WTC11 (cell line): Measurements from ENCODE around the gene SYNC.

ENCODE experiments used
- NFYB ChIP-seq: sonication (generic); formaldehyde crosslinking; conservative IDR thresholded peaks from 2 replicates; pipeline ENCODE4 v1.8.0; 2022; ENCODE audit warnings: low read depth, missing genetic modification reagents
- NR1H2 ChIP-seq: sonication (generic); formaldehyde crosslinking; IDR thresholded peaks from 2 replicates; pipeline ENCODE4 v1.9.0; 2021; ENCODE audit warnings: mild to moderate bottlenecking, moderate library complexity, missing genetic modification reagents
- SP1 ChIP-seq: sonication (generic); formaldehyde crosslinking; conservative IDR thresholded peaks from 2 replicates; pipeline ENCODE4 v1.8.1; 2022; ENCODE audit warnings: missing genetic modification reagents
- ZNF317 ChIP-seq: sonication (generic); formaldehyde crosslinking; IDR thresholded peaks from 2 replicates; pipeline ENCODE4 v1.8.1; 2023; ENCODE audit warnings: low read depth, mild to moderate bottlenecking, moderate library complexity, missing genetic modification reagents, borderline replicate concordance
- TF ChIP-seq, protein P1 (sequence below): sonication (generic); formaldehyde crosslinking; IDR thresholded peaks from 2 replicates; pipeline ENCODE4 v1.8.0; 2022; ENCODE audit warnings: mild to moderate bottlenecking, missing genetic modification reagents
- TF ChIP-seq, protein P2 (sequence below): sonication (generic); formaldehyde crosslinking; IDR thresholded peaks from 2 replicates; pipeline ENCODE4 v1.8.0; 2023; ENCODE audit warnings: missing genetic modification reagents, mild to moderate bottlenecking, borderline replicate concordance
- TF ChIP-seq, protein P3 (sequence below): sonication (generic); formaldehyde crosslinking; conservative IDR thresholded peaks from 2 replicates; pipeline ENCODE4 v1.8.1; 2022; ENCODE audit warnings: mild to moderate bottlenecking, missing genetic modification reagents
- TF ChIP-seq, protein P4 (sequence below): sonication (generic); formaldehyde crosslinking; IDR thresholded peaks from 2 replicates; pipeline ENCODE4 v1.8.1; 2022; ENCODE audit warnings: missing genetic modification reagents, borderline replicate concordance
- TF ChIP-seq, protein P5 (sequence below): sonication (generic); formaldehyde crosslinking; IDR thresholded peaks from 2 replicates; pipeline ENCODE4 v1.8.1; 2022; ENCODE audit warnings: mild to moderate bottlenecking, missing genetic modification reagents, moderate library complexity, borderline replicate concordance
- TF ChIP-seq, protein P6 (sequence below): fragments of 250-450 bp; sonication (Bioruptor Pico); IDR thresholded peaks from 2 replicates; pipeline ENCODE4 v2.1.2; 2022; ENCODE audit warnings: mild to moderate bottlenecking, moderate library complexity

DNA sequence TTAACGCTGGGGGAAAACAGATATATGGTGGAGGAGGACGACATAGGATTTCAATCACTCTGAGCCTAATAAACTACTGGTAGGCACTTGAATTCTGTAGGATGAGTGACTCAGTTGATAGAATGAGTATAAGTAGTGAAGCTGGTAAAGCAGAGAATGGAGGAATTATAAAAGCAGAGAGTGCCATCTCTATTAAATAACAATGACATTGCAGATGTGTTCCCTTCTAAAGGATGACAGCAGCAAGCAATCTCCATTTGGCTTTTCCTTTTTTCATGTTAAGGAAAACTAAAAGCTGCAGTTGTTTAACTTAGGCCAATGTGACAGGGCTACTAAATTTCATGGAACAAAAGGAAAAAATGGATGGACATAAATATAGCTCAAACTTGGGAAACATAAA is 69.7 kb downstream of the SYNC start:
- TF ChIP-seq, protein P1, sequence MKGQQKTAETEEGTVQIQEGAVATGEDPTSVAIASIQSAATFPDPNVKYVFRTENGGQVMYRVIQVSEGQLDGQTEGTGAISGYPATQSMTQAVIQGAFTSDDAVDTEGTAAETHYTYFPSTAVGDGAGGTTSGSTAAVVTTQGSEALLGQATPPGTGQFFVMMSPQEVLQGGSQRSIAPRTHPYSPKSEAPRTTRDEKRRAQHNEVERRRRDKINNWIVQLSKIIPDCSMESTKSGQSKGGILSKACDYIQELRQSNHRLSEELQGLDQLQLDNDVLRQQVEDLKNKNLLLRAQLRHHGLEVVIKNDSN (CRISPR knock-in tag), result no peak
- TF ChIP-seq, protein P2, sequence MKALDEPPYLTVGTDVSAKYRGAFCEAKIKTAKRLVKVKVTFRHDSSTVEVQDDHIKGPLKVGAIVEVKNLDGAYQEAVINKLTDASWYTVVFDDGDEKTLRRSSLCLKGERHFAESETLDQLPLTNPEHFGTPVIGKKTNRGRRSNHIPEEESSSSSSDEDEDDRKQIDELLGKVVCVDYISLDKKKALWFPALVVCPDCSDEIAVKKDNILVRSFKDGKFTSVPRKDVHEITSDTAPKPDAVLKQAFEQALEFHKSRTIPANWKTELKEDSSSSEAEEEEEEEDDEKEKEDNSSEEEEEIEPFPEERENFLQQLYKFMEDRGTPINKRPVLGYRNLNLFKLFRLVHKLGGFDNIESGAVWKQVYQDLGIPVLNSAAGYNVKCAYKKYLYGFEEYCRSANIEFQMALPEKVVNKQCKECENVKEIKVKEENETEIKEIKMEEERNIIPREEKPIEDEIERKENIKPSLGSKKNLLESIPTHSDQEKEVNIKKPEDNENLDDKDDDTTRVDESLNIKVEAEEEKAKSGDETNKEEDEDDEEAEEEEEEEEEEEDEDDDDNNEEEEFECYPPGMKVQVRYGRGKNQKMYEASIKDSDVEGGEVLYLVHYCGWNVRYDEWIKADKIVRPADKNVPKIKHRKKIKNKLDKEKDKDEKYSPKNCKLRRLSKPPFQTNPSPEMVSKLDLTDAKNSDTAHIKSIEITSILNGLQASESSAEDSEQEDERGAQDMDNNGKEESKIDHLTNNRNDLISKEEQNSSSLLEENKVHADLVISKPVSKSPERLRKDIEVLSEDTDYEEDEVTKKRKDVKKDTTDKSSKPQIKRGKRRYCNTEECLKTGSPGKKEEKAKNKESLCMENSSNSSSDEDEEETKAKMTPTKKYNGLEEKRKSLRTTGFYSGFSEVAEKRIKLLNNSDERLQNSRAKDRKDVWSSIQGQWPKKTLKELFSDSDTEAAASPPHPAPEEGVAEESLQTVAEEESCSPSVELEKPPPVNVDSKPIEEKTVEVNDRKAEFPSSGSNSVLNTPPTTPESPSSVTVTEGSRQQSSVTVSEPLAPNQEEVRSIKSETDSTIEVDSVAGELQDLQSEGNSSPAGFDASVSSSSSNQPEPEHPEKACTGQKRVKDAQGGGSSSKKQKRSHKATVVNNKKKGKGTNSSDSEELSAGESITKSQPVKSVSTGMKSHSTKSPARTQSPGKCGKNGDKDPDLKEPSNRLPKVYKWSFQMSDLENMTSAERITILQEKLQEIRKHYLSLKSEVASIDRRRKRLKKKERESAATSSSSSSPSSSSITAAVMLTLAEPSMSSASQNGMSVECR (CRISPR knock-in tag), result no peak
- TF ChIP-seq, protein P3, sequence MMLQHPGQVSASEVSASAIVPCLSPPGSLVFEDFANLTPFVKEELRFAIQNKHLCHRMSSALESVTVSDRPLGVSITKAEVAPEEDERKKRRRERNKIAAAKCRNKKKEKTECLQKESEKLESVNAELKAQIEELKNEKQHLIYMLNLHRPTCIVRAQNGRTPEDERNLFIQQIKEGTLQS (CRISPR knock-in tag), result no peak
- TF ChIP-seq ZNF317 (CRISPR knock-in tag), result no peak
- TF ChIP-seq, protein P4, sequence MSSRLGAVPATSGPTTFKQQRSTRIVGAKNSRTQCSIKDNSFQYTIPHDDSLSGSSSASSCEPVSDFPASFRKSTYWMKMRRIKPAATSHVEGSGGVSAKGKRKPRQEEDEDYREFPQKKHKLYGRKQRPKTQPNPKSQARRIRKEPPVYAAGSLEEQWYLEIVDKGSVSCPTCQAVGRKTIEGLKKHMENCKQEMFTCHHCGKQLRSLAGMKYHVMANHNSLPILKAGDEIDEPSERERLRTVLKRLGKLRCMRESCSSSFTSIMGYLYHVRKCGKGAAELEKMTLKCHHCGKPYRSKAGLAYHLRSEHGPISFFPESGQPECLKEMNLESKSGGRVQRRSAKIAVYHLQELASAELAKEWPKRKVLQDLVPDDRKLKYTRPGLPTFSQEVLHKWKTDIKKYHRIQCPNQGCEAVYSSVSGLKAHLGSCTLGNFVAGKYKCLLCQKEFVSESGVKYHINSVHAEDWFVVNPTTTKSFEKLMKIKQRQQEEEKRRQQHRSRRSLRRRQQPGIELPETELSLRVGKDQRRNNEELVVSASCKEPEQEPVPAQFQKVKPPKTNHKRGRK, result no peak
- TF ChIP-seq, protein P5, sequence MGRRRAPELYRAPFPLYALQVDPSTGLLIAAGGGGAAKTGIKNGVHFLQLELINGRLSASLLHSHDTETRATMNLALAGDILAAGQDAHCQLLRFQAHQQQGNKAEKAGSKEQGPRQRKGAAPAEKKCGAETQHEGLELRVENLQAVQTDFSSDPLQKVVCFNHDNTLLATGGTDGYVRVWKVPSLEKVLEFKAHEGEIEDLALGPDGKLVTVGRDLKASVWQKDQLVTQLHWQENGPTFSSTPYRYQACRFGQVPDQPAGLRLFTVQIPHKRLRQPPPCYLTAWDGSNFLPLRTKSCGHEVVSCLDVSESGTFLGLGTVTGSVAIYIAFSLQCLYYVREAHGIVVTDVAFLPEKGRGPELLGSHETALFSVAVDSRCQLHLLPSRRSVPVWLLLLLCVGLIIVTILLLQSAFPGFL (CRISPR knock-in tag), result no peak
- TF ChIP-seq, protein P6, sequence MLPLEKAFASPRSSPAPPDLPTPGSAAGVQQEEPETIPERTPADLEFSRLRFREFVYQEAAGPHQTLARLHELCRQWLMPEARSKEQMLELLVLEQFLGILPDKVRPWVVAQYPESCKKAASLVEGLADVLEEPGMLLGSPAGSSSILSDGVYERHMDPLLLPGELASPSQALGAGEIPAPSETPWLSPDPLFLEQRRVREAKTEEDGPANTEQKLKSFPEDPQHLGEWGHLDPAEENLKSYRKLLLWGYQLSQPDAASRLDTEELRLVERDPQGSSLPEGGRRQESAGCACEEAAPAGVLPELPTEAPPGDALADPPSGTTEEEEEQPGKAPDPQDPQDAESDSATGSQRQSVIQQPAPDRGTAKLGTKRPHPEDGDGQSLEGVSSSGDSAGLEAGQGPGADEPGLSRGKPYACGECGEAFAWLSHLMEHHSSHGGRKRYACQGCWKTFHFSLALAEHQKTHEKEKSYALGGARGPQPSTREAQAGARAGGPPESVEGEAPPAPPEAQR (CRISPR knock-in tag), result no peak
- no peak for TF ChIP-seq NFYB (CRISPR knock-in tag)
- TF ChIP-seq NR1H2 (CRISPR knock-in tag), result no peak
- TF ChIP-seq SP1 (CRISPR knock-in tag), result no peak
